NCI-H748 (cell line): ENCODE data around the gene VWDE.

ENCODE experiments used
- DNase-seq: peaks from one replicate; lab custom pipeline; 2025; ENCODE audit not compliant: unreplicated experiment; lab: John Stamatoyannopoulos, UW

VWDE gene

DNA sequence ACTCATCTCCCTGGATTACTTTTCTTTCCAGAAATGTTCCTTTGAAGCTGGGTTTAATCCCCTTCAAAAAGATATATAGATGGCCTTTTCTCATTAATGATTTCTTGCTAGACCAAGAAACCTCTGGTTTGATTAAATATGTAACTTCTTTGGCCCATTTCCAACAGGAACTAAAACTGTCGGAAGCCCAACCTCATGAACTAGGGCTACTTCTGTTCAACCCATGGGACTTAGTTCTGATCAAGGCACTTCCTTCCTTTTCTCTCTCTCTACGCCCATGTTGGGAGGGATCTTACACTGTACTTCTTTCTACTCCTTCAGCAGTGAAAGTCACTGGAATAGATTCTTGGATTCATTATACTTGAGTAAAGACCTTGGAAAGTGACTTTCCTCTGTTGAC is 109.0 kb downstream of the VWDE start:
- no peak for DNase-seq

DNA sequence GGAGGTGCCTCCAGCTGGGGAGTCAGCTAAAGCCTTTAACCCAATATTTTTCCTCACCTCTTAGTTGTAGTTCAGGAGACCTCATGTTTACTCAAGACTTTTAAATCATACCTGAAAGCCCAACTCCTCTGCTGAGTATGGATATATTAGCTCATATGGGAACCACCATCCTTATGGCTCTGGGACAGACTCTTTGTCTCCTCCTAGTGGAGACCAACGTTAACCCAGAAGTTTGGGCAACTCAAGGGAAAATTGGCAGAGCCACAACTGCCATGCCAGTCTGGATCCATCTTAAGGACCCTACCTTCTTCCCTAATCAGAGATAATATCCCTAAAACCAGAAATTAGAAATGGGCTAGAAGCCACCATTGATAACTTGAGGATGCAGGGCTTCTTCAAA is 111.8 kb downstream of the VWDE start:
- no peak for DNase-seq

DNA sequence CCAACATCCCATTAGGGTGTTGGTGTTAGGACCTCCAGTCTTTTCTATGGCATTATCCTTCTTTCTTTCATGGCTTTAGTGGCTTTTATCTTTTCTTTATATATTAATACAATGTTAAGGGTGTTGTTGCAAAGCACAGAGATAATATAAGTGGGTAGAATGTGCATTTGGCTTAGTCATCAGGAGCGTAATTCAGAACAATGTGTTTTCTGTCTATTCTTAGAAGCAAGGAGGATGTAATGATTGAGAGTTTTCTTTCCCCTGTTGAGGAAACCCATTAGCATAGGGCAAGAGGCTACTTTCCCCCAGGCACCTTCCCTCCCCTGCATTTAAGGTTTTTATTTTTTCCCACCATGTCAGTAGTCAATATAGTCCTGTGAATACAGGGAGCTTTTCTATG is 112.9 kb downstream of the VWDE start:
- no peak for DNase-seq

DNA sequence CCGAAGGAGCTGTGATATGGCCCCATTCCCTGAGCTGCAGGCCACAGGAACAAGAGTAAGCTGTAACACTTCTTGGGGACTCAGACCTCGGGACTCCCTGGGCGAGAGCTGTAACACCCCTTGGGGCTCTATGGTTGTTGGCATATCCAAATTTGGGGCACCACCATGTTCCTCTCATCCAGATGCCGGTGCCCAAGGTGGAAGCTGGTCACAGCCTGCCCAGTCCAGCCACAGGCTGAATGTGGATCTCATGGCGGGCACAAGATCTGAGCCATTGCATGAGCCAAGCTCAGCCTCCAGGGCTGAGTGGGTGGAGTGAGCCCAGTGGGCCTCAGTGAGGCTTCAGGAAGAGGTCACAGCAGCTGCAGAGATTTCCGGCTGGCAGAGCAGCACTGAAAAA is 113.7 kb downstream of the VWDE start:
- no peak for DNase-seq

DNA sequence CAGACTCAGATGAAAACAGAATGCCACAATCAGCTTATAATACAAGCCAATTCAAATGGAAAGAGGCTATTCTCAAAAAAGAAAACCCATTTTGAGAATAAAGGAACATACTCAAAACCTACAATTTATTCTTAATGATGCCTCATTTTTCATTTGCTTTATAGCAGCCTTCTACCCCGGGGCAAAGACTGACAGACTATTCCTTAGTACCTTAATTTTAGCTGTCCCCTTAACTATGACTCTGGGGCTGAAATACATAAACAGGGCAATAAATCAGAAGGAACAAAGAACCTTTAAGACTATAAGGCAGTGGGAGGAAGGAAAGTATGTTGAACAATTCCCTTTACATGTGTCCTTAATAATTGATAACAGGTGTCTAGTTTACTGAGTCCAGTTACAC is 115.8 kb downstream of the VWDE start:
- peak; percentile 36 for DNase-seq

DNA sequence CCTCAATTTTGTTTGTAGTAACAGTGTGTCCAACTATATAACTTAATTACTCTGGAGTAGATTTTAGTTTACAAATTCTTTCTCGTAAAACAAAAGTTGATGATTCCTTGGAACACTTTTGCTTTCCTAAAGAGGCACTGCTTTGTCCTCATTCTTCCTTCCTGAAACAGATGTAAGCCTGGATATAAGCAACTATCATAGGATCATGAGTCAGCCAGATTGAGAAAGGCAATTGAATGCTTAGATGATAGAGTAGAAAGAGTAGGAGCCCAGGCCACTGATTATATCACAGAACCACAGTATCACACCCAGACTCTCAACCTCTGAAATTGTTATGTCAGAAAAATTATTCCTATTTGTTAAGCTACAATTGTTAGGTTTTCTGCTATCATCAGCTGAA is 122.6 kb downstream of the VWDE start:
- no peak for DNase-seq
